Stimulated activated effector memory CD8-positive, alpha-beta T cell treated with anti-CD3 and anti-CD28 coated beads, Interleukin-12 subunit alpha, Interleukin-12 subunit beta, amount 100 ng/mL, for 72 hours (primary cell): Measurements from ENCODE around the gene NDUFV3.
A peak's percentile ranks its signal among the peaks of the same experiment; 100 is the strongest.
"Not testable (repeated sequence)": the region's sequence is repeated elsewhere in the genome, so short reads cannot be mapped to it uniquely, and the experiment has no call there.

ENCODE experiments used
- ATAC-seq: fragments of 150-1000 bp; cut with Tn5 transposase; 2 replicates; pipeline ENCODE4 v1.10.0; 2021
- DNase-seq, 2 donors: peaks; one replicate each; pipeline ENCODE4 v3.0.0; 2021 to 2022; ENCODE audit warnings: low spot score in 2 of 2
- H3K27ac Mint-ChIP-seq: one replicate; pipeline ENCODE4 v1.8.0; 2022; ENCODE audit warnings: mild to moderate bottlenecking, mixed read lengths
- H3K36me3 Mint-ChIP-seq: one replicate; pipeline ENCODE4 v1.8.0; 2022; ENCODE audit warnings: mild to moderate bottlenecking, mixed read lengths
- H3K4me1 Mint-ChIP-seq: one replicate; pipeline ENCODE4 v1.8.0; 2022; ENCODE audit warnings: mixed read lengths
- H3K4me3 Mint-ChIP-seq: one replicate; pipeline ENCODE4 v1.8.0; 2022; ENCODE audit warnings: mild to moderate bottlenecking, mixed read lengths
- H3K9me3 Mint-ChIP-seq: one replicate; pipeline ENCODE4 v1.8.0; 2022; ENCODE audit warnings: mixed read lengths

The NDUFV3 gene

GRCh38 chr21:42906233-42906632, 13.1 kb downstream of the NDUFV3 start:
- Mint-ChIP-seq H3K4me1 (no peaks in the 10 kb centered on the region), H3K9me3 (no peaks in the 10 kb centered on the region), H3K36me3 (peaks cover 98% of the 10 kb centered on the region), H3K4me3 (no peak overlapping the region), H3K27ac (no peak overlapping the region)
- ATAC-seq (no peak), DNase-seq (no peak)

DNA sequence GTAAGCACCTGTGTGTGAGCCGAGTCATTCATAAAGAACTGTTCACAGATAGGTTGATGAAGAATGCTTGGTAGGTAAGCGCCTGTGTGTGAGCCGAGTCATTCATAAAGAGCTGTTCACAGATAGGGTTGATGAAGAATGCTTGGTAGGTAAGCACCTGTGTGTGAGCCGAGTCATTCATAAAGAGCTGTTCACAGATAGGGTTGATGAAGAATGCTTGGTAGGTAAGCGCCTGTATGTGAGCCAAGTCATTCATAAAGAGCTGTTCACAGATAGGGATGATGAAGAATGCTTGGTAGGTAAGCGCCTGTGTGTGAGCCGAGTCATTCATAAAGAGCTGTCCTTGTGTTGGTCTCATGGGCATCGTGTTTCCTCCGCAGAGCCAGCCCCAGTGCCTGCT, 15.4 kb downstream of the NDUFV3 start:
- H3K4me3 Mint-ChIP-seq, H3K27ac Mint-ChIP-seq, H3K9me3 Mint-ChIP-seq, DNase-seq, ATAC-seq, H3K4me1 Mint-ChIP-seq: not testable (repeated sequence)
- peaks cover 90% of the 10 kb centered on the region for H3K36me3 Mint-ChIP-seq

- not testable (repeated sequence) for ATAC-seq, H3K9me3 Mint-ChIP-seq, DNase-seq, H3K27ac Mint-ChIP-seq, H3K4me1 Mint-ChIP-seq, H3K4me3 Mint-ChIP-seq
- peaks cover 62% of the 10 kb centered on the region for H3K36me3 Mint-ChIP-seq
Measured at GRCh38 chr21:42911920-42912319, 18.8 kb downstream of the NDUFV3 start.

DNA sequence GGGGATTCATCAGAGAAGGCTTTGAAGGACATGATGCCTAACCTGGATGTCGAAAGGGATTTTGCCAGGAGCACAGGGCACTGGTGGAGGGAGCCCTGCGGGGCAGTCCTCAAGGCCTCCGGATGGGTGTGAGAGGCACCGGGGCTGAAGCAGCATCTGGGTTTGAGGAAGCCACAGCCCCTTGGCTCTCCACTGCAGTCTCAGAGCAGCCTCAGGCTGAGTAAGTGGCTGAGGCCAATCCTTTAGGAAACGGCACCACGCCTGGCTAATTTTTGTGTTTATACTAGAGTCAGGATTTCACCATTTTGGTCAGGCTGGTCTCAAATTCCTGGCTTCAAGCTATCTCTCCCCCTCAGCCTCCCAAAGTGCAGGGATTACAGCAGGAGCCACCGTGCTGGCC, 20.4 kb downstream of the NDUFV3 start:
- no peak for ATAC-seq
- H3K9me3 Mint-ChIP-seq = no peaks in the 10 kb centered on the region
- H3K36me3 Mint-ChIP-seq = peaks cover 47% of the 10 kb centered on the region
- DNase-seq = no peak
- H3K27ac Mint-ChIP-seq = no peak overlapping the region
- H3K4me1 Mint-ChIP-seq = no peaks in the 10 kb centered on the region
- H3K4me3 Mint-ChIP-seq = no peak overlapping the region

DNA sequence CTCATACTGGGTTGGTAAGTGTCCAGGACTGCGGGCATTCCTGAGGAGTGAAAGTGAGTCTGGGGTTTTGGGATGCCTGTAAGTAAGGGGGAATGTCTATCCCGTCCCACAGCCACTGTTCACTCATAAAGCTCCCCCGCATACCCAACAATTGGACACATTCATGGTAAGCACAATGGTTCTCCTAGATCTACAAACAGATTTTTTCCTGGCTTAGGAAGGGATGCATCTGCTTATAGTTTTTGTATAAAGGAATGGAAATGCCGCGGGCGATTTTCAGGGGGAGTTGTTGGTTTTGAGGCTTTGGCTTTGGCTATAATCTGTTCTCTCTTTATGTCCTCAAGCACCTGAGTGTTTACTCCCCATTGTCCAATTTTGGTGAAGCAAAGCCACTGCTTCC, 25.2 kb downstream of the NDUFV3 start:
- no peak for ATAC-seq
- Mint-ChIP-seq H3K4me1 (peaks cover under 1% of the 10 kb centered on the region), H3K4me3 (no peak overlapping the region), H3K36me3 (peaks cover 7% of the 10 kb centered on the region), H3K9me3 (no peaks in the 10 kb centered on the region), H3K27ac (no peak overlapping the region)
- DNase-seq = no peak

GRCh38 chr21:42921927-42922326, 28.8 kb downstream of the NDUFV3 start:
- DNase-seq = no peak
- H3K27ac Mint-ChIP-seq = no peak overlapping the region
- peaks cover 13% of the 10 kb centered on the region for H3K4me1 Mint-ChIP-seq
- no peak overlapping the region for H3K4me3 Mint-ChIP-seq
- no peaks in the 10 kb centered on the region for H3K36me3 Mint-ChIP-seq
- ATAC-seq = no peak
- no peaks in the 10 kb centered on the region for H3K9me3 Mint-ChIP-seq

GRCh38 chr21:42922918-42923317, 29.8 kb downstream of the NDUFV3 start:
- Mint-ChIP-seq H3K4me3 (no peak overlapping the region), H3K27ac (no peak overlapping the region)

DNA sequence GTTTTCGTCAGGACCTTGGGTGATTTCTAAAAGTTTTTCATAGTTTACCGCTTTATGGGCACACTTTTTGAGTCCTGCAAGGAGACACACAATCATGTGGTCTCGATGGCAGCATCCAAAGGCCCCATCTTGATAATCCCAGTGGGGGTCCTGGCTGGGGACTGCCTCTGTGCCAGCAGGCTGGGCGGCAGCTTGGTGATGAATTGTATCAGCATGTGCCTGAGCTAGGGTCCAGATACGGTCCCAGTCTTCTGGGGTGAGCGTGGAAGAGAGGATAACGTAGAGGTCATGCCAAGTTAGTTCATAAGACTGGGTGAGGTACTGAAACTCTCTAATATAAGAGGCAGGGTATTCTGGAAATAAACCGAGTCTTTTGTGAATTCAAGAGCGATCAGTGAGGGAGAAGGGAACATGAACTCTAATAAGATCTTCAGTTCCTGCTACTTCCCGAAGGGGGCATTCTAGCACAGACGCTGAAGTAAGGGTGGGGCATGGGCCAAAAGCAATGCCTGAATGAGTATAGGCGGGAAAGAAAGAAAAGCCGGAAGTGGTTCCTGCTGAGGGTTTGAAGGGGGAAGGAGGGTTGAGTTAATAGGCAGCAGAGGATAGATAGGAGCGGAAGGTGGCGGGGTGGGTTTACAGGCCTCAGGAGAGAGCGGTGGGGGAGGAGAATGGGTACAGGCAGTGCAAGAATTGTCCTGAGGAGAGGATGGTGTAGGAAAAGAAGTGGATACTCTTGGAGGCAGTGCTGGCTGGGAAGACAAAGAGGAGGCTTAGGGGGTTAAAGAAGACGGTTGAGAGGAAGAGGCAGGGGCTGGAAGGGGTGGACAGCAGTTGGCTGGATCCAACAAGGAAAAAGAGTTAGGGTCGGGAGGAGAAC, 30.7 kb downstream of the NDUFV3 start:
- DNase-seq = peak; percentile 53 to 82
- peak overlapping the region; percentile 96 for H3K27ac Mint-ChIP-seq
- H3K9me3 Mint-ChIP-seq = no peaks in the 10 kb centered on the region
- peak; percentile 97 for ATAC-seq
- peak overlapping the region; percentile 55 for H3K4me3 Mint-ChIP-seq
- H3K4me1 Mint-ChIP-seq = peaks cover 13% of the 10 kb centered on the region
- no peaks in the 10 kb centered on the region for H3K36me3 Mint-ChIP-seq

More at GRCh38 chr21:42922918-42923317, 29.8 kb downstream of the NDUFV3 start:
- Mint-ChIP-seq H3K4me1 (peaks cover 13% of the 10 kb centered on the region), H3K36me3 (no peaks in the 10 kb centered on the region), H3K9me3 (no peaks in the 10 kb centered on the region)
- ATAC-seq (no peak), DNase-seq (no peak)

- ATAC-seq (no peak), DNase-seq (no peak)
- H3K36me3 Mint-ChIP-seq = no peaks in the 10 kb centered on the region
- no peaks in the 10 kb centered on the region for H3K9me3 Mint-ChIP-seq
- H3K4me1 Mint-ChIP-seq = peaks cover 13% of the 10 kb centered on the region
- H3K27ac Mint-ChIP-seq = peak overlapping the region; percentile 96
- peak overlapping the region; percentile 55 for H3K4me3 Mint-ChIP-seq
Measured at GRCh38 chr21:42924433-42924751, 31.3 kb downstream of the NDUFV3 start.

DNA sequence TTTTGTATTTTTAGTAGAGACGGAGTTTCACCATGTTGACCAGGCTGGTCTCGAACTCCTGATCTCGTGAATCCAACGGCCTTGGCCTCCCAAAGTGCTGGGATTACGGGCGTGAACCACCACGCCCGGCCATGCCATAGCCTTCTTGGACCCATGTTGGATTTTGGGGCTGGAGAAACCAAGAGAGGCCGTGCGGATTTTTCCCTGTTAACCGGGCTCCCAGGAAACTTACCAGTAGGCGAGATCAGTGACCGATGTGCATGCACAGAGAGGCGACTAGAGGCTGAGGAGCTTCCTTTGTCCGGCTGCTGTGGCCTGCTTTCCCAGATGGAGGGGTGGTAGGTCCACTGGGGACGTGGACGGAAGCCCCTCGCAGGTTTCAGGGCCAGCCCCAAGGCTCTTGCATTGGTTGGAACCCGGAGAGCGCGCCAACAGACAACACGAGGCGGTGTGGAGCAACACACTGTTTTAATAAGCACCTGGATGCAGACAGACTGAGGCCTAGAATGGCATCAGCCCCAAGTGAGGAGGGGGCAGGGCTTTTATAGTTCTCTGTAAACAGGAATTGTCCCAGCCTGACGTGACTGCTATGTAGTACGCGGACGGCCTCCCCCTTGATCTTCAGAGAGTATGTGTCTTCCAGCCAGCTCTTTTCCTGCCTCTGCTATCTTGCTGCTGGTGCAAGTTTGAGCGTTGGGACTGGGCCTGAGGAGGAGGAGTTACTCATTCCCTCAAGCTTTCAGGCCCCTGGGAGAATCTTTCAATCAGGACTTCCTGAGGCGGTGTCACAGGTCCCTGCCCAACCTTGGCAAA, 32.2 kb downstream of the NDUFV3 start, which contains the start of gene ERVH48-1:
TSS of gene ERVH48-1 (minus strand) at position 517 of the 813 bp plus-strand sequence. CDS start 6,624 bp downstream, outside the sequence.
- H3K4me3 Mint-ChIP-seq = peak within 1 kb of the TSS; percentile 55
- DNase-seq = no peak
- no peak for ATAC-seq

GRCh38 chr21:42927474-42928200, 34.5 kb downstream of the NDUFV3 start:
- peaks cover 13% of the 10 kb centered on the region for H3K4me1 Mint-ChIP-seq
- H3K36me3 Mint-ChIP-seq, ATAC-seq, H3K9me3 Mint-ChIP-seq, H3K4me3 Mint-ChIP-seq, H3K27ac Mint-ChIP-seq, DNase-seq: not testable (repeated sequence)

More for the DNA sequence above, 32.2 kb downstream of the NDUFV3 start, which contains the start of gene ERVH48-1:
- Mint-ChIP-seq H3K36me3 (no peaks in the 10 kb centered on the region), H3K9me3 (no peaks in the 10 kb centered on the region), H3K4me1 (peaks cover 13% of the 10 kb centered on the region), H3K27ac (peak within 1 kb of the TSS; percentile 96)

DNA sequence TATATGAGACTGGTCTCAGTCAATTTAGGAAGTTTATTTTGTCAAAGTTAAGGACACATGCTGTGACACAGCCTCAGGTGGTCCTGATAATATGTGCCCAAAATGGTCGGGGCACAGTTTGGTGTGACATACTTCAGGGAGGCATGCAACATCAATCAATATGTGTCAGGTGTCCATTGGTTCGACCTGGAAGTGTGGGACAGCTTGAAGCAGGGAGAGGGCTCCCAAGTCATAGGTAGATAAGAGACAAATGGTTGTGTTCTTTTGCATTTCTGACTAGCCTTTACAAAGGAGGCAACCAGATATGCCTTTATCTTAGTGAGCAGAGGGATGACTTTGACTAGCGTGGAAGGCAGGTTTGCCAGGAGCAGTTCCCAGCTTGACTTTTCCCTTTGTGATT, 36.9 kb downstream of the NDUFV3 start:
- DNase-seq (no peak), ATAC-seq (no peak)
- H3K27ac Mint-ChIP-seq = peak overlapping the region; percentile 16
- H3K36me3 Mint-ChIP-seq = no peaks in the 10 kb centered on the region
- H3K4me3 Mint-ChIP-seq = no peak overlapping the region
- H3K9me3 Mint-ChIP-seq = no peaks in the 10 kb centered on the region
- no peaks in the 10 kb centered on the region for H3K4me1 Mint-ChIP-seq

DNA sequence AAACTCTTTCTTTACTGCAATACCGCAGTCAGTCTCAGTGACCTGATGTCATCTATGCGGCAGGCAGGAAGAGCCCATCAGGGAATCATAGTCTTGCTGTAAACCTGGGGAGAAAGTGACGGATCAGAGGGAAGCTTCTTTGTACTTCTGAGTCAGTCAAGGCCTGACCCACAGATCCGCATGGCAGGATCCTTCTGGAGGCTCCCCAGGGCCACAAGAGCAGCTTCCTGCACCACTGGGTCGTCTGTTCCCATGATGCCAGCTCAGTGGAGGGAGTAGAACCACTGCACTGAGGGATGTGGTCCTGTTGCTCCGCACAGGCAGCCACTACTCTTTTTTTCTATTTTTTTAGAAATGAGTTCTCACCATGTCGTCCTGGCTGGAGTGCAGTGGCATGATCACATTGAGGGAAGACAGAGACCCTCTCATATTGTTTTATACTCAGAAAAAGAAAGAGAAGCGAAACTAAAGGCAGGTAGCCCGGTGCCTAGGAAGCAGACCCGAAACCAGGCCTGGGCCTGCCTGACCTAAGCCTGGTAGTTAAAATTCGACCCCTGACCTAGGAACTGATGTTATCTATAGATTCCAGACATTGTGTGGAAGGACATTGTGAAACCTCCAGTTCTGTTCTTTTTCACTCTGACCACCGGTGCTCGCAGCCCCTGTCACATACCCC, 38.6 kb downstream of the NDUFV3 start:
- ATAC-seq (no peak), DNase-seq (no peak)
- H3K36me3 Mint-ChIP-seq = no peaks in the 10 kb centered on the region
- no peaks in the 10 kb centered on the region for H3K4me1 Mint-ChIP-seq
- no peaks in the 10 kb centered on the region for H3K9me3 Mint-ChIP-seq
- no peak overlapping the region for H3K27ac Mint-ChIP-seq
- no peak overlapping the region for H3K4me3 Mint-ChIP-seq

GRCh38 chr21:42932378-42933136, 39.4 kb downstream of the NDUFV3 start:
- not testable (repeated sequence) for ATAC-seq, H3K4me1 Mint-ChIP-seq, H3K4me3 Mint-ChIP-seq, DNase-seq, H3K27ac Mint-ChIP-seq, H3K9me3 Mint-ChIP-seq, H3K36me3 Mint-ChIP-seq
